ENCODE results near the gene SPATA13. TPM values are rescaled to one million over a fixed set of nuclear protein-coding genes. Genes with fewer than 3 reads are reported as not detected.
A peak's percentile ranks its signal among the peaks of the same experiment; 100 is the strongest.

SPATA13 gene
- total RNA-seq, 2 donors from 2014 or later: 19.4 to 24.8 TPM

DNA sequence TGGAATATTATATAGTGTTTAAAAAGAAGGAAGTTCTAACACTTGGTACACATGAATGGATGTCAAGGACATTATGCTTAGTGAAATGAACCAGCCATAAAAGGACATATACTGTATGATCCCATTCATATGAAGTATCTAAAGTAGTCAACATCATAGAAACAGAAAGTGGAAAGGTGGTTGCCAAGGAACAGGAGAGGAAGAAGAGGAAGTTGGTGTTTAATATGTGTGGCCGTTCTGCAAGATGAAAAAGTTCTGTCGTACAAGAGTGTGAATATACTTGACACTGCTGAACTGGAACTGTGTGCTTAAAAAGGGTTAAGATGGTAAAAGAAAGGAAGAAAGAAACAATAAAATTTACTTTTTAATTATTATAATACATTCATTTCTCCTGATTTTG is 115.8 kb downstream of the SPATA13 start:
- Histone ChIP-seq H3K9ac (ENCODE audit: extremely low read depth, low read length, poor library complexity, severe bottlenecking) (no peak overlapping the region), H3K27ac (ENCODE audit: low read depth, low read length) (no peak overlapping the region), H3K4me1 (ENCODE audit: control insufficient read depth, insufficient read depth, low read length) (no peaks in the 10 kb centered on the region), H3K36me3 (ENCODE audit: control insufficient read depth, insufficient read depth, low read length) (no peaks in the 10 kb centered on the region), H3K4me3 (ENCODE audit: low read length) (no peak overlapping the region), H3K9me3 (ENCODE audit: control insufficient read depth, low read length) (no peaks in the 10 kb centered on the region), H3K27me3 (ENCODE audit: control insufficient read depth, insufficient read depth, low read length, poor library complexity, severe bottlenecking) (no peaks in the 10 kb centered on the region)
- WGBS, 2 experiments (ENCODE audit: insufficient coverage in 1 of 2, insufficient read length in 1 of 2): 93 to 100% methylated on average over 2 of the region's 2 CpGs
- H3K27me3 Mint-ChIP-seq (ENCODE audit: insufficient read depth): no peaks in the 10 kb centered on the region
- H3K9me3 Mint-ChIP-seq: no peaks in the 10 kb centered on the region
- no peak overlapping the region for H3K27ac Mint-ChIP-seq
- H3K36me3 Mint-ChIP-seq (ENCODE audit: low read depth): no peaks in the 10 kb centered on the region
- H3K4me3 Mint-ChIP-seq: no peak overlapping the region
- TF ChIP-seq CTCF (conservative IDR thresholded peaks at IDR 0.05): no peak
- no peak for DNase-seq
- peaks cover 11% of the 10 kb centered on the region for H3K4me1 Mint-ChIP-seq

- Mint-ChIP-seq H3K4me1 (peaks cover 11% of the 10 kb centered on the region), H3K4me3 (no peak overlapping the region), H3K36me3 (ENCODE audit: low read depth) (no peaks in the 10 kb centered on the region), H3K9me3 (no peaks in the 10 kb centered on the region), H3K27ac (no peak overlapping the region), H3K27me3 (ENCODE audit: insufficient read depth) (no peaks in the 10 kb centered on the region)
- no peak for DNase-seq
- Histone ChIP-seq H3K9ac (ENCODE audit: extremely low read depth, low read length, poor library complexity, severe bottlenecking) (no peak overlapping the region), H3K4me3 (ENCODE audit: low read length) (no peak overlapping the region), H3K9me3 (ENCODE audit: control insufficient read depth, low read length) (no peaks in the 10 kb centered on the region), H3K36me3 (ENCODE audit: control insufficient read depth, insufficient read depth, low read length) (no peaks in the 10 kb centered on the region), H3K27me3 (ENCODE audit: control insufficient read depth, insufficient read depth, low read length, poor library complexity, severe bottlenecking) (no peaks in the 10 kb centered on the region), H3K4me1 (ENCODE audit: control insufficient read depth, insufficient read depth, low read length) (no peaks in the 10 kb centered on the region), H3K27ac (ENCODE audit: low read depth, low read length) (no peak overlapping the region)
- TF ChIP-seq CTCF (conservative IDR thresholded peaks at IDR 0.05): no peak
- WGBS, 2 experiments (ENCODE audit: insufficient coverage in 1 of 2, insufficient read length in 1 of 2): 96 to 98% methylated on average over 3 to 13 of the region's 13 CpGs
Measured at GRCh38 chr13:24276861-24277260, 116.3 kb downstream of the SPATA13 start.

- H3K27me3 Mint-ChIP-seq (ENCODE audit: insufficient read depth): no peaks in the 10 kb centered on the region
Measured at GRCh38 chr13:24277761-24278160, 117.2 kb downstream of the SPATA13 start.

More at GRCh38 chr13:24277761-24278160, 117.2 kb downstream of the SPATA13 start:
- DNase-seq: peak; percentile 15
- Histone ChIP-seq H3K36me3 (ENCODE audit: control insufficient read depth, insufficient read depth, low read length) (no peaks in the 10 kb centered on the region), H3K9me3 (ENCODE audit: control insufficient read depth, low read length) (no peaks in the 10 kb centered on the region), H3K4me1 (ENCODE audit: control insufficient read depth, insufficient read depth, low read length) (no peaks in the 10 kb centered on the region), H3K27me3 (ENCODE audit: control insufficient read depth, insufficient read depth, low read length, poor library complexity, severe bottlenecking) (no peaks in the 10 kb centered on the region), H3K27ac (ENCODE audit: low read depth, low read length) (no peak overlapping the region), H3K9ac (ENCODE audit: extremely low read depth, low read length, poor library complexity, severe bottlenecking) (no peak overlapping the region), H3K4me3 (ENCODE audit: low read length) (no peak overlapping the region)
- no peaks in the 10 kb centered on the region for H3K9me3 Mint-ChIP-seq
- no peak overlapping the region for H3K4me3 Mint-ChIP-seq
- peak overlapping the region; percentile 19 for H3K27ac Mint-ChIP-seq
- peaks cover 11% of the 10 kb centered on the region for H3K4me1 Mint-ChIP-seq
- TF ChIP-seq CTCF (conservative IDR thresholded peaks at IDR 0.05): no peak
- WGBS, 2 experiments (ENCODE audit: insufficient coverage in 1 of 2, insufficient read length in 1 of 2): 86 to 92% methylated on average over 2 to 6 of the region's 6 CpGs
- H3K36me3 Mint-ChIP-seq (ENCODE audit: low read depth): no peaks in the 10 kb centered on the region

All from endodermal cell (in vitro differentiated cells).